ENCODE measurements around the gene CACNA1B. TPM values are rescaled to one million over a fixed set of nuclear protein-coding genes. Genes with fewer than 3 reads are reported as not detected.

The CACNA1B gene
- total RNA-seq, 1 experiment from 2014 or later: 7.8 TPM

DNA sequence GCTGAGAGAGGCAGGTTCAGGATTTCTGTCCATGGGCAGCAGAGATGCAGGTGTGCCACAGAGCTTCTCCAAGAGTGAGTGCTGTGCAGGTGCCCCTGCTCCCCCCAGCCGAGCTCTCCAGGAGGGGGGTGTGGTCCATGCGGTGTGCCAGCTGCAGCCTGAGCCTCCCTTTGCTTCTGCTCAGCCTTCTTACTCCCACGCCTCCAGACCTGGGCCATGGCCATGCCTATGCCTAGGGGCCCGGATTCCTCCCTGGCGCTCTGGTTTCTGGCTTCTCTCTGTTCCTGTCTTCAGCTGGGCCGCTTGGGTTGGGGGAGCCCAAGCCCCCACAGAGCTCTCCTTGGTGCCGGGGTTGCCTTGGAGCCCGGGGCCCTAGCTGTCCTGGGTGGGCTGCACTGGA is 133.3 kb downstream of the CACNA1B start:
- DNase-seq: no peak
- Histone ChIP-seq H2AK5ac (ENCODE audit: insufficient read length, low read length) (no peak overlapping the region), H2BK20ac (ENCODE audit: low read depth, low read length, poor library complexity, severe bottlenecking) (no peak overlapping the region), H4K8ac (replicated peaks; ENCODE audit: insufficient read length, low read depth, low read length) (no peak overlapping the region), H2AFZ (ENCODE audit: low read length) (no peak overlapping the region), H3K23ac (ENCODE audit: insufficient read length, low read depth, low read length) (no peak overlapping the region), H3K27ac (ENCODE audit: insufficient read length, low read depth, low read length) (no peak overlapping the region), H4K5ac (ENCODE audit: insufficient read length, low read depth, low read length) (no peak overlapping the region), H2BK5ac (ENCODE audit: insufficient read length, low read length) (no peak overlapping the region), H3K56ac (ENCODE audit: insufficient read length, low read depth, low read length) (no peak overlapping the region), H3K79me1 (ENCODE audit: insufficient read depth, low read depth, low read length, poor library complexity, severe bottlenecking) (no peaks in the 10 kb centered on the region), H3K4ac (ENCODE audit: low read depth, low read length) (no peak overlapping the region), H3T11ph (ENCODE audit: low read length) (no peak overlapping the region), H3K18ac (ENCODE audit: insufficient read length, low read depth, low read length) (no peak overlapping the region), H3K9ac (ENCODE audit: extremely low read depth, insufficient read length, low read length) (no peak overlapping the region), H3K27me3 (ENCODE audit: insufficient read depth, low read length) (no peaks in the 10 kb centered on the region), H4K91ac (ENCODE audit: insufficient read length, low read depth, low read length) (no peak overlapping the region), H3K23me2 (ENCODE audit: insufficient read length, low read depth, low read length, poor library complexity, severe bottlenecking) (no peaks in the 10 kb centered on the region), H2BK120ac (ENCODE audit: low read depth, low read length, poor library complexity, severe bottlenecking) (no peak overlapping the region), H3K4me2 (ENCODE audit: insufficient read depth, insufficient read length, low read length) (no peak overlapping the region), H3K4me1 (ENCODE audit: insufficient read depth, low read length) (no peaks in the 10 kb centered on the region), H3K79me2 (ENCODE audit: insufficient read depth, low read length) (no peaks in the 10 kb centered on the region), H2BK15ac (ENCODE audit: low read depth, low read length) (no peak overlapping the region), H3K14ac (ENCODE audit: insufficient read depth, low read length) (no peak overlapping the region; the same call in 1 of the 2 replicates), H3K9me3 (ENCODE audit: control insufficient read depth, low read depth, low read length) (no peaks in the 10 kb centered on the region), H4K20me1 (ENCODE audit: control insufficient read depth, insufficient read depth, insufficient read length) (no peaks in the 10 kb centered on the region), H2BK12ac (ENCODE audit: insufficient read length, low read depth, low read length) (no peak overlapping the region)
- TF ChIP-seq, protein P1, sequence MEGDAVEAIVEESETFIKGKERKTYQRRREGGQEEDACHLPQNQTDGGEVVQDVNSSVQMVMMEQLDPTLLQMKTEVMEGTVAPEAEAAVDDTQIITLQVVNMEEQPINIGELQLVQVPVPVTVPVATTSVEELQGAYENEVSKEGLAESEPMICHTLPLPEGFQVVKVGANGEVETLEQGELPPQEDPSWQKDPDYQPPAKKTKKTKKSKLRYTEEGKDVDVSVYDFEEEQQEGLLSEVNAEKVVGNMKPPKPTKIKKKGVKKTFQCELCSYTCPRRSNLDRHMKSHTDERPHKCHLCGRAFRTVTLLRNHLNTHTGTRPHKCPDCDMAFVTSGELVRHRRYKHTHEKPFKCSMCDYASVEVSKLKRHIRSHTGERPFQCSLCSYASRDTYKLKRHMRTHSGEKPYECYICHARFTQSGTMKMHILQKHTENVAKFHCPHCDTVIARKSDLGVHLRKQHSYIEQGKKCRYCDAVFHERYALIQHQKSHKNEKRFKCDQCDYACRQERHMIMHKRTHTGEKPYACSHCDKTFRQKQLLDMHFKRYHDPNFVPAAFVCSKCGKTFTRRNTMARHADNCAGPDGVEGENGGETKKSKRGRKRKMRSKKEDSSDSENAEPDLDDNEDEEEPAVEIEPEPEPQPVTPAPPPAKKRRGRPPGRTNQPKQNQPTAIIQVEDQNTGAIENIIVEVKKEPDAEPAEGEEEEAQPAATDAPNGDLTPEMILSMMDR (conservative IDR thresholded peaks at IDR 0.05): no peak
- H3K27ac Mint-ChIP-seq: no peak overlapping the region; a peak in 1 of 7 replicates
- peaks cover 0 to 7% of the 10 kb centered on the region in 2 experiments; a peak in 2 of 4 replicates for H3K4me1 Mint-ChIP-seq
- no peaks in the 10 kb centered on the region; the same call in 1 of the 2 replicates for H3K27me3 Mint-ChIP-seq (ENCODE audit: low read depth)
- H3K36me3 Mint-ChIP-seq (ENCODE audit: insufficient read depth in 1 of 3, low read depth in 3 of 3): peaks cover 0 to 4% (median 0%) of the 10 kb centered on the region in 3 experiments; a peak in 2 of 7 replicates
- no peaks in the 10 kb centered on the region; a peak in 1 of 5 replicates for H3K9me3 Mint-ChIP-seq
- no peak overlapping the region for H3K4me3 Mint-ChIP-seq
- no CpG with 5 or more reads among the region's 8 CpGs for WGBS (ENCODE audit: extremely low coverage, insufficient read length, low lambda C conversion rate)
